Stimulated activated CD4-positive, alpha-beta T cell treated with anti-CD3 and anti-CD28 coated beads, Interleukin-1b, Interleukin-23, amount 100 ng/mL, for 24 hours (primary cell): ENCODE data around the gene SESN2.

Experiments
- DNase-seq, 4 experiments: peaks; one replicate each; pipeline ENCODE4 v3.0.0-alpha.2; 2020; ENCODE audit warnings: low read depth in 4 of 4, low spot score in 1 of 4

SESN2 gene

GRCh38 chr1:28282426-28283407 is 23.4 kb downstream of the SESN2 start:
- DNase-seq, result no peak

DNA sequence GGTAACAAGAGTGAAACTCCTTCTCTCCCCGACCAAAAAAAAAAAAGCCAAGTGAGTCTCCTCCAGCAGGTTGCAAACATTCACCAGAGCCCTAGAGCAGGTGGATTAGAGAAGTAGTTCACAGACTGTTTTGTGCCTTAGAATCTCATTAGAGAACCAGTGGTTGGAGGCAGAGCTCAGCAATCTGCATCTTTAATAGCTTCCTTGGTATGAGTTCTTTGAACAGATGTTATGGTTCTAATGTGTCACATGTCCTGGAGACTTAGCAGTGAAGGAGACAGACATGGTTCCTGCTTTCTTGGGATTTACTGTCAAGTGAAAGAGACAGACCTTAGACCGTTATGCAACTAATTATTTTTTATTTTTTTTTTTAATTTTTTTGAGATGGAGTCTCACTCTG is 26.8 kb downstream of the SESN2 start:
- no peak for DNase-seq

GRCh38 chr1:28288487-28288886 is 29.2 kb downstream of the SESN2 start:
- no peak for DNase-seq

- DNase-seq, result no peak
Measured at GRCh38 chr1:28290851-28291250, 31.5 kb downstream of the SESN2 start.

DNA sequence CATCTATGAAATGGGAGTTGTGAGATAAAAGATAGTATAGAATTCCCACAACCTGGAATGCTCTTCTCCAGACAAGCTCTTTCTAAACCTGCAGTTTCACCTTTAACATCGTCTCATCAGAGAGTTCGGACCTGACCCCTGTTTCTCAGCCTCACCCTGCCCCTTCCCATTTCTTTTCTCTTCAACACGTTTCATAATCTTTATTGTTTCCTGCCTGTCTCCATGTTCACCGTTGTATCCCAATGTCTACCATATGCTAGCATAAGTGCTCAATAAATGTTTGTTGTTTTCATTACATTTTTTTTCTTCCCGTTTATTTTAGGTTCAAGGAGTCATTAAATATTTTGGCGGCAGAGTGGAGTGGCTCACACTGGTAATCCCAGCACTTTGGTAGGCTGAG is 32.4 kb downstream of the SESN2 start:
- DNase-seq, result no peak

- DNase-seq, result no peak
Measured at GRCh38 chr1:28295936-28296335, 36.6 kb downstream of the SESN2 start.

GRCh38 chr1:28296401-28297261 is 37.3 kb downstream of the SESN2 start:
- no peak for DNase-seq

DNA sequence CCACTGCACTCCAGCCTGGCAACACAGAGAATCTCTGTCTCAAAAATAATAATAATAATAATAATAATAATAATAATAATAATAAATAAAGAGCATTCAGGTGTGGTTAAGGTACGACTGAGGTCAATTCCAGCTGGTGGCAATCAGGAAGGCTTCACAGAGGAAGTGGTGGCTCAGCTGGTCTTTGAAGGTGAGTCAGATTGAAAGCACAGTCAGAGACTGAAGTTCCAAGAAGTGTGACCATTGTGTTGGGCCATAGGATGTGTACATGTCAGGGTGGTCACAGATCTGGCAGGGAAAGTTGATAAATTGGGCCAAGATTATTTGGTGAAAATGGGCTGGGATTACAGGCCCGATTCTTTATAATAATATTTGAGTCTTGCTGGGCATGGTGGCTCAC is 38.5 kb downstream of the SESN2 start:
- no peak for DNase-seq

DNA sequence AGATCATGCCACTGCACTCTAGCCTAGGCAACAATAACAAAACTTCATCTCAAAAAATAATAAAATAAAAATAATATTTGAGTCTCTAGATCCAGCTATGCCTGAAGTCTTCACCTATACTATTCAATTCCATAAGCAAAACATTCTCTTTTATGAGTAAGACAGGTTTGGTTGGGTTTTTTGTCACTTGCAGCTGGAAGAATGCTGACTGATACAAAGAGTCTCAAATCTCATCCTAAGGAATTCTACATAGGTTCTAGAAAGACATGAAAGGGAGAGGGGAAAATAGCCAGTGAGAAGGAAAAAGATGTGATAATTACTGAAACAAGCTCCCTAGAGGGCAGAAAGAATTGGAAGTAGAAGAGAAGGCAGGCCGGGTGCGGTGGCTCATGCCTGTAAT is 39.1 kb downstream of the SESN2 start:
- no peak for DNase-seq

GRCh38 chr1:28301368-28302174 is 42.3 kb downstream of the SESN2 start:
- DNase-seq, result no peak

GRCh38 chr1:28302247-28302646 is 42.9 kb downstream of the SESN2 start:
- DNase-seq, result no peak

GRCh38 chr1:28306301-28306949 is 47.1 kb downstream of the SESN2 start:
- DNase-seq, result no peak

DNA sequence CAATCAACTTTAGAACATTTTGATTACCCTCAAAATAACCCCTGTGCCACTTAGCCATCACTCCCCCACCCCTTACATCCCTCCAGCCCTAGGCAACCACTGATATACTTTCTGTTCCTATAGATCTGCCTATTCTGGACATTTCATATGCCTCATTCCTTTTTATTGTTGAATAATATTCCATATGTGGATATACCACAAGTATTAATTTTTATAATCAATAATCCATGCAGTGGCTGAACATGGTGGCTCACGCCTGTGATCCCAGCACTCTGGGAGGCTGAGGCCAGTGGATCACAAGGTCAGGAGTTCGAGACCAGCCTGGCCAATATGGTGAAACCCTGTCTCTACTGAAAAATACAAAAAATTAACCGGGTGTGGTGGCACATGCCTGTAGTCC is 49.4 kb downstream of the SESN2 start:
- DNase-seq, result no peak

DNA sequence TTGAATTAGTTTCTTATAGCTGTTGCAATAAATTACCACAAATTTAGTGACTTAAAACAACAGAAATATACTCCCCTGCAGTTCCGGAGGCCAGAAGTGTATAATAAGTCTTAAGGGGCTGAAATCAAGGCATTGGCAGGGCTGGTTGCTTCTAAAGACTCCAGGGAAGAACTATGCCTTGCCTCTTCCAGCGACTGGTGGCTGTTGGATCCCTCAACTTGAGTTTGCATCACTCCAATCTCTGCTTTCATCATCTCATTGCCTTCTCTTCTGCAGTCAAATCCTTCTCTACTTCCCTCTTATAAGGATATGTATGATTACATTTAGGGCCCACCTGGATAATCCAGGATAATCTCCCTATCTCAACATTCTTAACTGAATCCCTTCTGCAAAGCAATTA is 50.4 kb downstream of the SESN2 start:
- no peak for DNase-seq

DNA sequence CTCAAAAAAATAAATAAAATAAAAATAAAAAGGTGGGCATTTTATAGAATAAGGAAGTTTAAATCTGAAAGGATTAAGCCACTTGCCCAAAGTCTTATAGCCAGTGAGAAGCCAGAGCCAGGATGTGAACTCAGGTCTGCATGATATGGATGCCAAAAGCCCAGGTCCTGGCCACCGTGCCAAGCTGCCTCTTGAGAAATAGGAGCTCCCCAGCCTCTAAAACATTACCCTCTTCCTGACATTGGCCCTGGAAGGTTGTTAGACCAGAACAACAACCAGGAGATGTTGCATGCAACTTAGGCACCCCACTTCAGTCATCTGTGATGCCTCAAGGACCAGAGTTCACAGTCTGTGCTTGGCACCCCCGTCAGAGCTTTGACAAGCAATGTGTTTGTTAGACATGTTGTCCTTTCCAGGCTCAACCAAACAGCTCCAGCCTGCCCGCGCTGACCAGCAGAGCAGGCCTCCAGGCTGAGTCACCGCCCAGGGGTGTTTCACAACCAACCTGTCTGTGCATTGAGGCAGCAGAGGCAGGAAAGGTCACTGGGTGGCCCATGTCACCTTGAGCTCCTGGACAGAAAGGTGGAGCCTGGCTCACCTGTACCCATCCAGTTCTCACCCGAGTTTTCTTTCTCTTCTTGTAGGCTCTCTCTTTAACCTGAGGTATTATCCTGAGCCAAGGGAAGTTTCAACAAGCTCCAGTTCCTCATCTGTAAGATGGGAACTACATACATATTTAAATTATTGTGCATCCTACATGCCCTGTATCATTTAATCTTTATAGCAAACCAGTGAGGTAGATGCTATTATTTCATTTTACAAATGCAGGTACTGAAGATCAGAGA is 54.6 kb downstream of the SESN2 start:
- DNase-seq, result no peak

DNA sequence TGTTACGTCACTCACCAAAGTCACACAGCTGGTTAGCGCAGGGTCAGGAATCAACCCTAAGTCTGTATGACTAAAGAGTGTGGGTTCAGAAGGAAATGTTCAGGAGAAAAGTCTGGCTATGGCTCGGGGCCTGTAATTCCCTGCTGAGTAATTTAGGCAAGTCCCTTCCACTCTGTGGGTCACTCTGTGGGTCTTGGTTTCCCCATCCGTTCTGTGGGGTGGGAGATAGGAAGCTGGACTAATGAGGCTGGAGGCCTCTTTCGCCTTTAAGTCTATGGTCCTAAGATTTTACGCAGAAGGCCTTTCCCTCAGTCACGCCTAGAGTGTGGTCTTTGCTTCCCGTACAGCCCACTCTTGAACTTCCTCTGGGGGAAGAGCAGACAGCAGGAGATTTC is 55.2 kb downstream of the SESN2 start:
- no peak for DNase-seq

DNA sequence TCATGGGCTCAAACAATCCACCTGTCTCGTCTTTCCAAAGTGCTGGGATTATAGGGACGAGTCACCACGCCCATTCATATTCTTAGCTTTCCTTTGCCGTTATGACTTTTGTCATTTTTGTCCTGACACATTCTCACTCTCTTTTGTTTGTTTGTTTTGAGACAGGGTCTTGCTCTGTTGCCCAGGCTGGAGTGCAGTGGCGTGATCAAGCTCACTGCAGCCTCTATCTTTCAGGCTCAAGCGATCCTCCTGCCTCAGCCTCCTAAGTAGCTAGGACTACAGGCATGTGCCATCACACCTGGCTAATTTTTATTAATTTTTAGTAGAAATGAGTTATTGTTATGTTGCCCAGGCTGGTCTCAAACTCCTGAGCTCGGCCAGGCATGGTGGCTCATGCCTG is 57.7 kb downstream of the SESN2 start:
- DNase-seq, result no peak

DNA sequence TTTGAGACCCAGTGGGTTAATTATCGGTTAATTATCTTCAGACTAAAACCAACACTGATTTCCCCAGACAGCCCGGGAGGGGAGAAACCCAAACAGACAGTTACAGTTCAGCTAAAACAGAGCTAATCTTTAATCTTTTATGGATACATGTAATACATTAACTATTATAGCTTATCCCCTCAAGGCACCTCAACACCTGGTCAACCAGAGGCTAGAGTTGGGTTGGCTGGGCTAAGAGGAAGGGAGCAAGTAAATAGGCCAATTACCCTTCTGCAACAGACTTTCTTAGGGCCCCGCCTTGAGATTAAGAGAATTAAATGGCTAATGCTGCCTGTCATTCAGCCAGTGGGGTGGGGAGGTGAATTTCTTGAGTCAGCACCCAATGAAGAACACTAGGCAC is 62.9 kb downstream of the SESN2 start:
- DNase-seq, result no peak

GRCh38 chr1:28323720-28324119 is 64.4 kb downstream of the SESN2 start:
- DNase-seq, result no peak

- no peak for DNase-seq
Measured at GRCh38 chr1:28326515-28326914, 67.2 kb downstream of the SESN2 start.
